ENCODE results near the gene ASB2. TPM values are rescaled to one million over a fixed set of nuclear protein-coding genes. Genes with fewer than 3 reads are reported as not detected.

Gene ASB2
- 0.13 and 0.15 TPM in 2 replicates for polyA plus RNA-seq (2012; rRNA removed)
- polyA plus RNA-seq (2012; cell fraction: cytosol; rRNA removed): 0.01 and 0.03 TPM in 2 replicates
- polyA plus RNA-seq (2012; cell fraction: nucleus; rRNA removed): 0.20 and 0.33 TPM in 2 replicates

- Histone ChIP-seq H3K4me1 (ENCODE audit: control insufficient read depth in 1 of 2, insufficient read depth in 2 of 2, low read depth in 1 of 2, low read length in 1 of 2) (peaks cover 0 to 3% of the 10 kb centered on the region in 2 experiments; a peak in 1 of 4 replicates), H3F3A (replicated peaks; ENCODE audit: insufficient read depth) (no peaks in the 10 kb centered on the region), H3K79me2 (ENCODE audit: insufficient read depth) (no peaks in the 10 kb centered on the region), H3K9me3 (no peaks in the 10 kb centered on the region), H3K36me3 (replicated peaks in 1 of 2; ENCODE audit: control insufficient read depth in 1 of 2, insufficient read depth in 2 of 2, low read length in 1 of 2) (no peaks in the 10 kb centered on the region), H3K27me3 (ENCODE audit: insufficient read depth) (no peaks in the 10 kb centered on the region), H3K9me2 (no peaks in the 10 kb centered on the region), H2AFZ (ENCODE audit: low read depth) (no peak within 1 kb of the TSS), H3K4me3 (ENCODE audit: low read depth in 2 of 2, low read length in 1 of 2) (no peak within 1 kb of the TSS), H3K4me2 (no peak within 1 kb of the TSS), H4K20me1 (ENCODE audit: insufficient read depth) (no peaks in the 10 kb centered on the region), H3K27ac (ENCODE audit: low read depth in 2 of 2, low read length in 1 of 2) (no peak within 1 kb of the TSS), H3K9ac (no peak within 1 kb of the TSS)
- DNase-seq: no peak
- WGBS (ENCODE audit: low lambda C conversion rate): 75% methylated on average over 10 of the region's 12 CpGs
- TF ChIP-seq USF1 (IDR thresholded peaks at IDR 0.05; ENCODE audit: borderline replicate concordance, low read depth) (no peak), GABPA (IDR thresholded peaks at IDR 0.05; ENCODE audit: low read depth) (no peak), GATA2 (CRISPR knock-in tag; IDR thresholded peaks at IDR 0.05) (no peak), TEAD4 (IDR thresholded peaks at IDR 0.05; ENCODE audit: borderline replicate concordance, insufficient read depth) (no peak), FOXM1 (IDR thresholded peaks at IDR 0.05; ENCODE audit: low read depth) (no peak), IRF3 (IDR thresholded peaks at IDR 0.05; ENCODE audit: low read depth, low read length) (no peak)
- POLR2A ChIA-PET: no interaction called here
- CTCF ChIA-PET: interaction anchor here (1.3 to 1.8 kb wide), 2 partner anchors 25 to 38 kb away, joined by 4 to 6 read pairs; no protein-coding TSS in a partner anchor
These were observed at the start of gene ASB2 for GRCh38 chr14:93976477-93977057. ASB2 (minus strand) TSS chr14:93976570; CDS start chr14:93964539, 12,031 bp downstream.

GRCh38 chr14:94025720-94026119 is 49.4 kb upstream of the ASB2 start:
- ChIA-PET POLR2A (no interaction called here), CTCF (interaction anchor here (0.7 to 1.5 kb wide), 6 partner anchors 9 to 111 kb away, joined by 3 to 8 read pairs (median 4); no protein-coding TSS in a partner anchor)
- 51% methylated on average over 6 of the region's 6 CpGs for WGBS (ENCODE audit: low lambda C conversion rate)
- Histone ChIP-seq H3K9ac (no peak overlapping the region), H4K20me1 (ENCODE audit: insufficient read depth) (no peaks in the 10 kb centered on the region), H3K4me3 (ENCODE audit: low read depth in 2 of 2, low read length in 1 of 2) (peak overlapping the region; percentile 55 to 65; a peak in 2 of 4 replicates), H3K9me3 (no peaks in the 10 kb centered on the region), H3K4me1 (ENCODE audit: control insufficient read depth in 1 of 2, insufficient read depth in 2 of 2, low read depth in 1 of 2, low read length in 1 of 2) (peaks cover 0 to 8% of the 10 kb centered on the region in 2 experiments; a peak in 1 of 4 replicates), H2AFZ (ENCODE audit: low read depth) (0 out of 2 replicates have a peak overlapping the region, but pooled peaks have one; percentile 32), H3F3A (replicated peaks; ENCODE audit: insufficient read depth) (no peaks in the 10 kb centered on the region), H3K27me3 (ENCODE audit: insufficient read depth) (no peaks in the 10 kb centered on the region), H3K4me2 (no peak overlapping the region), H3K9me2 (no peaks in the 10 kb centered on the region), H3K27ac (ENCODE audit: low read depth in 2 of 2, low read length in 1 of 2) (no peak overlapping the region; a peak in 1 of 4 replicates), H3K79me2 (ENCODE audit: insufficient read depth) (no peaks in the 10 kb centered on the region), H3K36me3 (replicated peaks in 1 of 2; ENCODE audit: control insufficient read depth in 1 of 2, insufficient read depth in 2 of 2, low read length in 1 of 2) (no peaks in the 10 kb centered on the region)
- DNase-seq: no peak
- TF ChIP-seq NFIC (IDR thresholded peaks at IDR 0.05; ENCODE audit: borderline replicate concordance): no peak
- peak; percentile 12; the same call in 1 of the 2 replicates for TF ChIP-seq FOSL2 (IDR thresholded peaks at IDR 0.05; ENCODE audit: borderline replicate concordance, low read depth)

Measured in SK-N-SH (cell line).